Thyroid gland (tissue), 4 donors: ENCODE results near the gene VANGL2. TPM values are rescaled to one million over a fixed set of nuclear protein-coding genes. Genes with fewer than 3 reads are reported as not detected.
"Not testable (repeated sequence)": the region's sequence is repeated elsewhere in the genome, so short reads cannot be mapped to it uniquely, and the experiment has no call there.

Source experiments
- DNase-seq, 2 donors: peaks; one replicate each; pipeline ENCODE4 v3.0.0-alpha.2; 2019
- H3K27ac ChIP-seq, 3 donors: fragments of 200-600 bp; sonication (generic); 1 replicate in 2 of 3; 2 replicates in 1 of 3; pipeline ENCODE4 v1.5.1; 2016 to 2019; ENCODE audit warnings: mild to moderate bottlenecking in 1 of 3, moderate library complexity in 1 of 3
- H3K27me3 ChIP-seq: fragments of 200-600 bp; sonication (generic); one replicate; pipeline ENCODE4 v1.5.1; 2019
- H3K36me3 ChIP-seq, 2 donors: fragments of 200-600 bp; sonication (generic); one replicate each; pipeline ENCODE4 v1.5.1; 2016 to 2019
- H3K4me1 ChIP-seq, 2 donors: fragments of 200-600 bp; sonication (generic); one replicate each; pipeline ENCODE4 v1.5.1; 2017 to 2019
- H3K4me3 ChIP-seq, 3 donors: fragments of 200-600 bp; sonication (generic); replicated peaks in 1 of 3; 1 replicate in 2 of 3; 2 replicates in 1 of 3; pipeline ENCODE4 v1.5.1; 2016; ENCODE audit warnings: mild to moderate bottlenecking in 1 of 3
- H3K9me3 ChIP-seq: fragments of 200-600 bp; sonication (generic); one replicate; pipeline ENCODE4 v1.5.1; 2017
- POLR2A ChIP-seq, 2 donors: fragments of 450-650 bp; IDR thresholded peaks; one replicate each; pipeline ENCODE4 v1.6.1; 2017; ENCODE audit warnings: antibody characterized with exemption in 2 of 2, mild to moderate bottlenecking in 2 of 2, moderate library complexity in 1 of 2
- WGBS, 2 donors: methylation state at CpG; one replicate each; pipeline ENCODE4 v1.1.5; 2017; 5-methylcytosine and 5-hydroxymethylcytosine counted together
- intact Hi-C: fragments of 100-400 bp; cut with DNase I; formaldehyde crosslinking; loops from one replicate; pipeline ENCODE4 v1.15.1; 2023
- total RNA-seq, 4 donors: library from RNA; depleted of rRNA; stranded (reverse); fragments of >200 nt; gene quantifications; one replicate each; pipeline ENCODE4 v1.2.3, GENCODE V29; 2016
- TF ChIP-seq, protein P1 (sequence below), 6 experiments: fragments of 200-600 bp in 3 of 6; fragments of 450-650 bp in 3 of 6; sonication (generic) in 3 of 6; IDR thresholded peaks; one replicate each; pipeline ENCODE4 v1.5.1; 2016 to 2019; ENCODE audit warnings: antibody characterized with exemption in 6 of 6, mild to moderate bottlenecking in 2 of 6, inconsistent platforms in 1 of 6, moderate library complexity in 1 of 6

Gene VANGL2
- total RNA-seq, 4 donors from 2014 or later, result 5.8 to 28.5 (median 7.8) TPM

DNA sequence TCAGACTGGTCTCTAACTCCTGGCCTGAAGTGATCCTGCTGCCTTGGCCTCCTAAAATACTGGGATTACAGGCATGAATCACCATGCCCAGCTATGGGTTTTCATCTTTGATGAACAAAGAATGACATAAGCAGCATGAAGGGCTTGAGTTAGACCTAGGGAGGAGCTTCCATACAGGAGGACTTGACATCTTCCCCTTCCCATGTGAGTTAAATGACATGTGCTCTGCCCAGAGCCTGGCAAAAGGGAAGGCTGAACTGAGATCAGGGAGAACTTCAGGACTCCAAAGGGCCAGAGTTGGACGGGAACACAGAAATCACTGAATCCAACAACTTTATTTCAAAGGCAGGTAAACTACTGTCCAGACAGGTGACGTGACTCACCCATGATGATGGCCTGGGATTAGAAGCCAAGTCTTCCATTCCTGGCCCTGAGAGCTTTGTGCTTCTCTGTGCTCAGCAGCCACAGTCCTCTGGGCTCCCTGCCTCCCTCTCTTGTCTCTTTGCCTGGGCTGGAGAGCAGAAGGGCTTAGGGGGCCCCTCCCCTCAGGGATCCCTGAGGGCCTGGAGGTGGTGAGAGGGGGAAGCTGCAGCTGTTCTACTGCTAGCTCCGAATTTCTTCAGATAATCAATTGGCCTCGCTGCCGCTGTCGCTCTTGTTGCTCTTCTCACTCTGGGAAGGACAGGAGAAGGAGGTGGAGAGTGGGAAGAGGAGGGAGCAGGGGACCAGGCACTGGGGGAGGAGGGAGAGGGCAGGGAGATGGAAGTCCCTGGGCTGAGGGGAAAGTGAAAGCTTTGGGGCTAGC is 25.9 kb upstream of the VANGL2 start:
- Histone ChIP-seq H3K36me3 (no peaks in the 10 kb centered on the region), H3K4me3 (no peak overlapping the region), H3K27ac (no peak overlapping the region), H3K9me3 (no peaks in the 10 kb centered on the region), H3K4me1 (no peaks in the 10 kb centered on the region), H3K27me3 (peaks cover 4% of the 10 kb centered on the region)
- 55% methylated on average over 6 of the region's 6 CpGs for WGBS, 2 donors
- intact Hi-C loops, result no loop called here
- TF ChIP-seq POLR2A (IDR thresholded peaks at IDR 0.05), result no peak
- TF ChIP-seq, protein P1, sequence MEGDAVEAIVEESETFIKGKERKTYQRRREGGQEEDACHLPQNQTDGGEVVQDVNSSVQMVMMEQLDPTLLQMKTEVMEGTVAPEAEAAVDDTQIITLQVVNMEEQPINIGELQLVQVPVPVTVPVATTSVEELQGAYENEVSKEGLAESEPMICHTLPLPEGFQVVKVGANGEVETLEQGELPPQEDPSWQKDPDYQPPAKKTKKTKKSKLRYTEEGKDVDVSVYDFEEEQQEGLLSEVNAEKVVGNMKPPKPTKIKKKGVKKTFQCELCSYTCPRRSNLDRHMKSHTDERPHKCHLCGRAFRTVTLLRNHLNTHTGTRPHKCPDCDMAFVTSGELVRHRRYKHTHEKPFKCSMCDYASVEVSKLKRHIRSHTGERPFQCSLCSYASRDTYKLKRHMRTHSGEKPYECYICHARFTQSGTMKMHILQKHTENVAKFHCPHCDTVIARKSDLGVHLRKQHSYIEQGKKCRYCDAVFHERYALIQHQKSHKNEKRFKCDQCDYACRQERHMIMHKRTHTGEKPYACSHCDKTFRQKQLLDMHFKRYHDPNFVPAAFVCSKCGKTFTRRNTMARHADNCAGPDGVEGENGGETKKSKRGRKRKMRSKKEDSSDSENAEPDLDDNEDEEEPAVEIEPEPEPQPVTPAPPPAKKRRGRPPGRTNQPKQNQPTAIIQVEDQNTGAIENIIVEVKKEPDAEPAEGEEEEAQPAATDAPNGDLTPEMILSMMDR (IDR thresholded peaks at IDR 0.05), result no peak
- DNase-seq, result no peak

DNA sequence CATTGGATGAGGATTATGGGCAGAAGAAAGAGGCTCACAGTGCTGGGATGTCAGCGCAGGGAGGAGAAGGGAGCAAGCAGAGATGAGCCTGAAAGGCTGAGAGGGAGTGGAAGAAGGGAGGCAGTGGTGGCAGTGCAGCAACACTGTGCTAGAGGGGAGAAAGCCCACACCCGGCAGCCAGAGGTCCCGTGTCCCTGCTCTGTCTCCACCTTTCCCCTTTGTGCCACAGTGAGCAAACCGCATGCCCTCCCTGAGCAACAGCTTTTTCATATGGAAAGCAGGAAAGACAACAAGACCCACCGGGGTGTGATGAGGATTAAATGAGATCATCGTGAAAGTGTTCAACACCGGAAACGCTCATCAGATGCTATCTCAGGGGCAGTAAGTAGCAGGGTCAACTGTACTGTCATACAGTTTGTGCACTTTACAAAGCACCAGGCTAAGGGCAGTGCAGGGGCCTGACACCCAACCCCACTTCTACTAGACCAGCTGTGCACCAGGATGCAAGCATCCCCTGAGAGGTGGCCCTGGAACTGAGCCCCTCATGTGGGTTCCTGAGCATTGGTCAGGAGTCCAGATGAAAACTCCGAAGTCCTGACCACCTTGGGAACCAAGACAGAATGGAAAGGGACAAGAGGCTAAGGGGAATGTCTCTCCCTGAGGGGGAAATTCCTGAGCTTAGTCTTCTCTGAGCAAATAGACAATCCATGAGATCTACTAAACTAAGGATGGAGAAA is 24.4 kb upstream of the VANGL2 start:
- intact Hi-C loops, result no loop called here
- Histone ChIP-seq H3K36me3 (no peaks in the 10 kb centered on the region), H3K27me3 (no peaks in the 10 kb centered on the region), H3K27ac (no peak overlapping the region), H3K4me1 (no peaks in the 10 kb centered on the region), H3K9me3 (no peaks in the 10 kb centered on the region), H3K4me3 (no peak overlapping the region)
- TF ChIP-seq, protein P1 (IDR thresholded peaks at IDR 0.05), result no peak
- TF ChIP-seq POLR2A (IDR thresholded peaks at IDR 0.05), result no peak
- DNase-seq, result no peak
- WGBS, 2 donors, result 30 to 31% methylated on average over 9 of the region's 9 CpGs

DNA sequence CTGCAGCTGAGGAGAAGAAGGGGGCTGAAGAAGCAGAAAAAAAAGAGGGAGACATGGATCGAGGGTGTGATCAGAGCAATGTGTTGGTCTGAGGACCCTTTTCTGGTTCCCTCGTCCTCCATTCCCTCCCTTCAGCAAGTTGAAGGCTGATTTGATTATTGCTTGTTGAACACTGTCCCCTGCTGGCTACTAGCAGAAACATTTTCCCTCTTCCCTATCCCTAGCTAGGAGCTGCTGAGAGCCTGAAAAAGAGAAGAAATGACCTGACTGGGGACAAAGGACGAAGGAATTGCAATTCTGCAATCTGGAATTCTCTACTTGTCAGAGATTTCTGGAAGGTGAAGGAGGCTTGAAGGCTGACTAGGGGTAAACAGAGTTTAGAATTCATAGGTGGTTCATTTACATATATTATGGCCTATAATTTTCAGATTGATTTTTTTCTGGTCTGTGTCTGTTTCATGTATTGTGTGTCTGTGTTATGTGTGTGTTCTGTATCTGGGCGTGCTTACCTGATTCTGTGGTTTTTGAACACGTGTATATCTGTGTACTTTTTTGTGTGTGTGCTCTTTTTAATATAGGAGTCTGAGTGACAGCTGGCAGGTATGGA is 23.7 kb upstream of the VANGL2 start:
- no peaks in the 10 kb centered on the region for H3K36me3 ChIP-seq
- H3K27me3 ChIP-seq, result no peaks in the 10 kb centered on the region
- 22 to 23% methylated on average over 5 of the region's 5 CpGs for WGBS, 2 donors
- TF ChIP-seq, protein P1 (IDR thresholded peaks at IDR 0.05), result peak; percentile 30 to 88 (median 86)
- no peak for TF ChIP-seq POLR2A (IDR thresholded peaks at IDR 0.05)
- DNase-seq, result peak in 1 of 2 donors; percentile 9
- H3K4me1 ChIP-seq, result no peaks in the 10 kb centered on the region
- H3K9me3 ChIP-seq, result no peaks in the 10 kb centered on the region
- intact Hi-C loops, result no loop called here
- no peak overlapping the region for H3K27ac ChIP-seq
- H3K4me3 ChIP-seq, result no peak overlapping the region

DNA sequence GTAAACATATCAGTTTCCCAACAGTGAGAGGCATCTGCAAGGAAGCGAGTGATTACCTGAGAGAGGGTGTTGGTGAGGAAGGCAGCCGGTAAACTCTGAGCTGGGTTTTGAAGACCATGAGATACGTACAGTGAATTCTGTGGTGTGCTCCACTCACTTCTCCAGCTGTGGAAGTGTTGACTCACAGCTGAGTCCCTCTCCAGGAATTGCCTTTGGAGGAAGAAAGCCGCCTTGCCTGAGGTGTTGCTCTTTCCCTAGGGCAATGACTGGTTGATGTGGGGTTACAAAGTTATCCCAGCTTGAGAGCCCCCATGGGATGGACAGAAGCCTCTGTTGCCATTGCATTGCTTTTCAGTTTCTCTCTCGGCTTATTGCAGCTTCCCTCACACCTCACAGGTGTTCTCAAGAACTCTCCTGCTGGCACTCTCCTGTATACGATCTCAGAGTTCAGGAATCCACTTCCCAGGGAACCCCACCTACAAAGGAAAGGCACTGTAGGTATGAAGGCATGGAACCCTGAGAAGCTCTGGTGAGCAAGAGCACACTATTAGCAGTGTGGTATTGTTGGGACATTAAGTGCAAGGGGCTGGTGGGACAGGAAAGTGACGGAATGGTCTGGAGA is 22.7 kb upstream of the VANGL2 start:
- intact Hi-C loops, result no loop called here
- H3K9me3 ChIP-seq, result no peaks in the 10 kb centered on the region
- H3K27me3 ChIP-seq, result no peaks in the 10 kb centered on the region
- no peak for TF ChIP-seq POLR2A (IDR thresholded peaks at IDR 0.05)
- TF ChIP-seq, protein P1 (IDR thresholded peaks at IDR 0.05), result no peak
- no peaks in the 10 kb centered on the region for H3K36me3 ChIP-seq
- 64 to 75% methylated on average over 7 of the region's 7 CpGs for WGBS, 2 donors
- H3K27ac ChIP-seq, result no peak overlapping the region
- no peaks in the 10 kb centered on the region for H3K4me1 ChIP-seq
- no peak overlapping the region for H3K4me3 ChIP-seq
- no peak for DNase-seq

DNA sequence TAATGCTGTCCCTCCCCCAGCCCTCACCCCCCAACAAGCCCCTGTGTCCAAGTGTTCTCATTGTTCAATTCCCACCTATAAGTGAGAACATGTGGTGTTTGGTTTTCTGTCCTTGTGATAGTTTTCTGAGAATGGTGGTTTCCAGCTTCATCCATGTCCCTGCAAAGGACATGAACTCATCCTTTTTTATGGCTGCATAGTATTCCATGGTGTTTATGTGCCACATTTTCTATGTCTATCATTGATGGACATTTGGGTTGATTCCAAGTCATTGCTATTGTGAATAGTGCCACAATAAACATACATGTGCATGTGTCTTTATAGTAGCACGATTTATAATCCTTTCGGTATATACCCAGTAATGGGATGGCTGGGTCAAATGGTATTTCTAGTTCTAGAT is 15.6 kb upstream of the VANGL2 start:
- WGBS, 2 donors, result 95 to 97% methylated on average over 2 of the region's 2 CpGs
- H3K9me3 ChIP-seq, H3K27ac ChIP-seq, H3K27me3 ChIP-seq, DNase-seq, intact Hi-C loops, H3K36me3 ChIP-seq, H3K4me1 ChIP-seq, H3K4me3 ChIP-seq: not testable (repeated sequence)

DNA sequence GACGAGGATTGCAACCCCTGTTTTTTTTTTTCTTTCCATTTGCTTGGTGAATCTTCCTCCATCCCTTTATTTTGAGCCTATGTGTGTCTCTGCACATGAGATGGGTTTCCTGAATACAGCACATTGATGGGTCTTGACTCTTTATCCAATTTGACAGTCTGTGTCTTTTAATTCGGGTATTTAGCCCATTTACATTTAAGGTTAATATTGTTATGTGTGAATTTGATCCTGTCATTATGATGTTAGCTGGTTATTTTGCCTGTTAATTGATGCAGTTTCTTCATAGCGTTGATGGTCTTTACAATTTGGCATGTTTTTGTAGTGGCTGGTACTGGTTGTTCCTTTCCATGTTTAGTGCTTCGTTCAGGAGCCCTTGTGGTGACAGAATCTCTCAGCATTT is 12.0 kb upstream of the VANGL2 start:
- intact Hi-C loops, H3K27me3 ChIP-seq, DNase-seq, H3K27ac ChIP-seq, H3K9me3 ChIP-seq, H3K4me1 ChIP-seq, H3K36me3 ChIP-seq, H3K4me3 ChIP-seq: not testable (repeated sequence)
- 78 to 82% methylated on average over 4 of the region's 4 CpGs for WGBS, 2 donors
